ENCODE data around the gene WDR20.

- TF ChIP-seq CTCF (IDR thresholded peaks at IDR 0.05; ENCODE audit: extremely low read depth in 1 of 2, insufficient read depth in 1 of 2, low read depth in 1 of 2, low read length in 2 of 2) (peak; percentile 84 to 89), POLR2A (IDR thresholded peaks at IDR 0.05; ENCODE audit: low read depth, low read length) (no peak), POLR2AphosphoS5 (IDR thresholded peaks at IDR 0.05; ENCODE audit: insufficient read depth, low read depth, low read length) (no peak), MYC (IDR thresholded peaks at IDR 0.05; ENCODE audit: low read depth, low read length) (no peak), MAX (IDR thresholded peaks at IDR 0.05; ENCODE audit: insufficient read depth, insufficient read length) (no peak)
These were observed 95.7 kb downstream of the WDR20 start for GRCh38 chr14:102235275-102235897.
